ENCODE results near the gene MAST2. TPM values are rescaled to one million over a fixed set of nuclear protein-coding genes. Genes with fewer than 3 reads are reported as not detected.
"Not testable (repeated sequence)": the region's sequence is repeated elsewhere in the genome, so short reads cannot be mapped to it uniquely, and the experiment has no call there.

Gene MAST2
- total RNA-seq, 4 donors from 2014 or later, result 18.8 to 22.2 (median 20.2) TPM

GRCh38 chr1:45863218-45863617 is 59.8 kb downstream of the MAST2 start:
- TF ChIP-seq POLR2A (IDR thresholded peaks at IDR 0.05), result no peak
- TF ChIP-seq CTCF (IDR thresholded peaks at IDR 0.05), result no peak
- WGBS, 2 donors, result 77 to 89% methylated on average over 2 of the region's 2 CpGs

GRCh38 chr1:45864167-45865106 is 61.0 kb downstream of the MAST2 start:
- no peak for TF ChIP-seq CTCF (IDR thresholded peaks at IDR 0.05)
- no peak for TF ChIP-seq POLR2A (IDR thresholded peaks at IDR 0.05)
- no peaks in the 10 kb centered on the region for H3K9me3 ChIP-seq
- H3K36me3 ChIP-seq, result no peaks in the 10 kb centered on the region
- H3K4me3 ChIP-seq (replicated peaks in 1 of 3), result no peak overlapping the region
- intact Hi-C loops (cut with DNase I), result no loop called here
- H3K4me1 ChIP-seq, result no peaks in the 10 kb centered on the region
- H3K27me3 ChIP-seq, result no peaks in the 10 kb centered on the region
- no peak overlapping the region for H3K27ac ChIP-seq
- WGBS, 2 donors, result 63 to 67% methylated on average over 14 of the region's 14 CpGs
- DNase-seq, result no peak

More at GRCh38 chr1:45863218-45863617, 59.8 kb downstream of the MAST2 start:
- DNase-seq, result no peak
- intact Hi-C loops (cut with DNase I), result no loop called here
- H3K27ac ChIP-seq, result no peak overlapping the region
- no peaks in the 10 kb centered on the region for H3K9me3 ChIP-seq
- no peak overlapping the region for H3K4me3 ChIP-seq (replicated peaks in 1 of 3)
- no peaks in the 10 kb centered on the region for H3K27me3 ChIP-seq
- no peaks in the 10 kb centered on the region for H3K36me3 ChIP-seq
- no peaks in the 10 kb centered on the region for H3K4me1 ChIP-seq

GRCh38 chr1:45867697-45868348 is 64.4 kb downstream of the MAST2 start:
- H3K9me3 ChIP-seq, result no peaks in the 10 kb centered on the region
- H3K4me1 ChIP-seq, result no peaks in the 10 kb centered on the region
- WGBS, 2 donors, result 88% methylated on average over 2 of the region's 2 CpGs
- no peak for DNase-seq
- H3K36me3 ChIP-seq, result no peaks in the 10 kb centered on the region
- TF ChIP-seq POLR2A (IDR thresholded peaks at IDR 0.05) (no peak), CTCF (IDR thresholded peaks at IDR 0.05) (no peak)
- H3K27ac ChIP-seq, result no peak overlapping the region
- intact Hi-C loops (cut with DNase I), result no loop called here
- H3K4me3 ChIP-seq (replicated peaks in 1 of 3), result no peak overlapping the region
- no peaks in the 10 kb centered on the region for H3K27me3 ChIP-seq

GRCh38 chr1:45868861-45869260 is 65.4 kb downstream of the MAST2 start:
- Histone ChIP-seq H3K4me1 (no peaks in the 10 kb centered on the region), H3K27ac (no peak overlapping the region), H3K4me3 (replicated peaks in 1 of 3) (no peak overlapping the region), H3K36me3 (no peaks in the 10 kb centered on the region), H3K9me3 (no peaks in the 10 kb centered on the region), H3K27me3 (no peaks in the 10 kb centered on the region)
- TF ChIP-seq CTCF (IDR thresholded peaks at IDR 0.05), result no peak
- TF ChIP-seq POLR2A (IDR thresholded peaks at IDR 0.05), result no peak
- DNase-seq, result no peak
- intact Hi-C loops (cut with DNase I), result no loop called here

GRCh38 chr1:45870500-45870899 is 67.1 kb downstream of the MAST2 start:
- no peak for TF ChIP-seq CTCF (IDR thresholded peaks at IDR 0.05)
- no peak for TF ChIP-seq POLR2A (IDR thresholded peaks at IDR 0.05)
- intact Hi-C loops (cut with DNase I), result no loop called here
- DNase-seq, result no peak
- Histone ChIP-seq H3K4me1 (no peaks in the 10 kb centered on the region), H3K4me3 (replicated peaks in 1 of 3) (no peak overlapping the region), H3K9me3 (no peaks in the 10 kb centered on the region), H3K36me3 (no peaks in the 10 kb centered on the region), H3K27me3 (no peaks in the 10 kb centered on the region), H3K27ac (no peak overlapping the region)
- WGBS, 2 donors, result 98% methylated on average over 6 of the region's 6 CpGs

GRCh38 chr1:45872173-45872801 is 68.9 kb downstream of the MAST2 start:
- H3K9me3 ChIP-seq; H3K4me3 ChIP-seq (replicated peaks in 1 of 3); H3K27me3 ChIP-seq; H3K4me1 ChIP-seq; intact Hi-C loops (cut with DNase I); H3K36me3 ChIP-seq; H3K27ac ChIP-seq; DNase-seq: not testable (repeated sequence)
- 93 to 97% methylated on average over 14 of the region's 14 CpGs for WGBS, 2 donors
